ENCODE data around the gene SARM1. TPM values are rescaled to one million over a fixed set of nuclear protein-coding genes. Genes with fewer than 3 reads are reported as not detected.
A peak's percentile ranks its signal among the peaks of the same experiment; 100 is the strongest.

SARM1 gene
- total and polyA plus RNA-seq, 9 of the 15 experiments (the other 6 are each of a cell fraction or from before 2014, with no cell fraction given): 0.04 to 0.55 (median 0.11) TPM; not detected in 2

- no peak for TF ChIP-seq FOXO4 (CRISPR knock-in tag; IDR thresholded peaks at IDR 0.05)
- TF ChIP-seq BRF2 (IDR thresholded peaks at IDR 0.05; ENCODE audit: borderline replicate concordance, insufficient read depth, insufficient read length): no peak
- peak; percentile 56 for TF ChIP-seq CBFA2T2 (conservative IDR thresholded peaks at IDR 0.05)
- no peak for TF ChIP-seq ZNF655 (CRISPR knock-in tag; IDR thresholded peaks at IDR 0.05)
- no peak for TF ChIP-seq BRCA1 (IDR thresholded peaks at IDR 0.05)
- no peak for TF ChIP-seq BRCA1 (CRISPR knock-in tag; IDR thresholded peaks at IDR 0.05)
- TF ChIP-seq HLTF (IDR thresholded peaks at IDR 0.05): no peak
- no peak for TF ChIP-seq XRCC3 (IDR thresholded peaks at IDR 0.05)
- TF ChIP-seq, protein P1, sequence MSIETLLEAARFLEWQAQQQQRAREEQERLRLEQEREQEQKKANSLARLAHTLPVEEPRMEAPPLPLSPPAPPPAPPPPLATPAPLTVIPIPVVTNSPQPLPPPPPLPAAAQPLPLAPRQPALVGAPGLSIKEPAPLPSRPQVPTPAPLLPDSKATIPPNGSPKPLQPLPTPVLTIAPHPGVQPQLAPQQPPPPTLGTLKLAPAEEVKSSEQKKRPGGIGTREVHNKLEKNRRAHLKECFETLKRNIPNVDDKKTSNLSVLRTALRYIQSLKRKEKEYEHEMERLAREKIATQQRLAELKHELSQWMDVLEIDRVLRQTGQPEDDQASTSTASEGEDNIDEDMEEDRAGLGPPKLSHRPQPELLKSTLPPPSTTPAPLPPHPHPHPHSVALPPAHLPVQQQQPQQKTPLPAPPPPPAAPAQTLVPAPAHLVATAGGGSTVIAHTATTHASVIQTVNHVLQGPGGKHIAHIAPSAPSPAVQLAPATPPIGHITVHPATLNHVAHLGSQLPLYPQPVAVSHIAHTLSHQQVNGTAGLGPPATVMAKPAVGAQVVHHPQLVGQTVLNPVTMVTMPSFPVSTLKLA (conservative IDR thresholded peaks at IDR 0.05): peak; percentile 67 to 94
- TF ChIP-seq, protein P2, sequence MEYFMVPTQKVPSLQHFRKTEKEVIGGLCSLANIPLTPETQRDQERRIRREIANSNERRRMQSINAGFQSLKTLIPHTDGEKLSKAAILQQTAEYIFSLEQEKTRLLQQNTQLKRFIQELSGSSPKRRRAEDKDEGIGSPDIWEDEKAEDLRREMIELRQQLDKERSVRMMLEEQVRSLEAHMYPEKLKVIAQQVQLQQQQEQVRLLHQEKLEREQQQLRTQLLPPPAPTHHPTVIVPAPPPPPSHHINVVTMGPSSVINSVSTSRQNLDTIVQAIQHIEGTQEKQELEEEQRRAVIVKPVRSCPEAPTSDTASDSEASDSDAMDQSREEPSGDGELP (CRISPR knock-in tag; IDR thresholded peaks at IDR 0.05; ENCODE audit: borderline replicate concordance): peak; percentile 71
- TF ChIP-seq ZNF717 (CRISPR knock-in tag; IDR thresholded peaks at IDR 0.05): no peak
- peak; percentile 78 for TF ChIP-seq RB1 (IDR thresholded peaks at IDR 0.05; ENCODE audit: low read depth)
- TF ChIP-seq SMARCA5 (IDR thresholded peaks at IDR 0.05): no peak
- TF ChIP-seq ATF1 (CRISPR knock-in tag; IDR thresholded peaks at IDR 0.05): no peak
- peak; percentile 90 for TF ChIP-seq ATF1 (tag; IDR thresholded peaks at IDR 0.05)
- TF ChIP-seq FOXJ3 (CRISPR knock-in tag; IDR thresholded peaks at IDR 0.05): no peak
- no peak for TF ChIP-seq RFX1 (IDR thresholded peaks at IDR 0.05)
- TF ChIP-seq, protein P3, sequence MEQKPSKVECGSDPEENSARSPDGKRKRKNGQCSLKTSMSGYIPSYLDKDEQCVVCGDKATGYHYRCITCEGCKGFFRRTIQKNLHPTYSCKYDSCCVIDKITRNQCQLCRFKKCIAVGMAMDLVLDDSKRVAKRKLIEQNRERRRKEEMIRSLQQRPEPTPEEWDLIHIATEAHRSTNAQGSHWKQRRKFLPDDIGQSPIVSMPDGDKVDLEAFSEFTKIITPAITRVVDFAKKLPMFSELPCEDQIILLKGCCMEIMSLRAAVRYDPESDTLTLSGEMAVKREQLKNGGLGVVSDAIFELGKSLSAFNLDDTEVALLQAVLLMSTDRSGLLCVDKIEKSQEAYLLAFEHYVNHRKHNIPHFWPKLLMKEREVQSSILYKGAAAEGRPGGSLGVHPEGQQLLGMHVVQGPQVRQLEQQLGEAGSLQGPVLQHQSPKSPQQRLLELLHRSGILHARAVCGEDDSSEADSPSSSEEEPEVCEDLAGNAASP (IDR thresholded peaks at IDR 0.05): no peak
- peak; percentile 33 for TF ChIP-seq SP2 (IDR thresholded peaks at IDR 0.05; ENCODE audit: extremely low read depth, low read depth, low read length, poor library complexity, severe bottlenecking)
- peak; percentile 66 to 95; a peak in 3 of 4 replicates for TF ChIP-seq NONO (IDR thresholded peaks at IDR 0.05; ENCODE audit: low read depth in 2 of 2, low read length in 1 of 2)
Observed at GRCh38 chr17:28357061-28357900, 14.2 kb upstream of the SARM1 start, which contains the start of gene POLDIP2 (continued).

Data from K562 (cell line).